H9 (cell line): Measurements from ENCODE around the gene SUSD2. TPM values are rescaled to one million over a fixed set of nuclear protein-coding genes. Genes with fewer than 3 reads are reported as not detected.

Source experiments
- total RNA-seq: library from RNA; stranded (reverse); gene quantifications from 2 replicates; pipeline ENCODE4 v1.2.1, GENCODE V29; 2021

The SUSD2 gene
- total RNA-seq, 1 experiment from 2014 or later = 4.2 TPM

Other genes starting within 250 kb of the SUSD2 start
- gene GSTT2B, start 220.3 kb upstream of the SUSD2 start, total RNA-seq = 4.5 and 4.7 TPM in 2 replicates
- not detected in 2 replicates for gene DDTL, start 214.6 kb upstream of the SUSD2 start, total RNA-seq
- gene DDT, start 207.0 kb upstream of the SUSD2 start, total RNA-seq = 177 and 185 TPM in 2 replicates
- gene GSTT2, start 201.4 kb upstream of the SUSD2 start, total RNA-seq = 0.22 and 0.24 TPM in 2 replicates
- gene GSTT4, start 176.0 kb upstream of the SUSD2 start, total RNA-seq = not detected in 2 replicates
- 68.0 and 73.7 TPM in 2 replicates for gene CABIN1, start 170.2 kb upstream of the SUSD2 start, total RNA-seq
- gene GGT5, start 63.6 kb downstream of the SUSD2 start, total RNA-seq = 0.20 TPM in 2 replicates
- 54.2 and 57.1 TPM in 2 replicates for gene SPECC1L, start 89.3 kb downstream of the SUSD2 start, total RNA-seq
- gene ADORA2A, start 246.1 kb downstream of the SUSD2 start, total RNA-seq = 3.5 and 3.9 TPM in 2 replicates